ENCODE results near the gene NTRK2.

Gene NTRK2

DNA sequence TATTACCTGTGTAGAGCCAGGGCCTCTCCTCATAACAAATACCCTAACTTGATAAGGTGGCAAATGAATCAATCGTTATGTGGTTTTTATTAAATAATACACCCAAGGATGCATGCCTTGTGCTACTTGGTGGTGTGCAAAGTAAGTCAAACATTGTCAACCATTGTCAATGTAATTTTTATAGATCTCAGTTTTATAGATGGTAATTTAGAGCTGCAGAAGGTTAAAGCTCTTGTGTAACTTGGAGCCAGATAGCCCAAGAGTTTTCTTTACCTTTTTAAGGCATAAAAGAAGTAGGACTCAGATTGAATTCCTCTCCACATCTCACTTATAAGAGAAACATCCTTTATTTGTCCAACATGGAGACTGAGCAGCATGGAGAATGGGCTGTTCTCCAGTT, 304.7 kb downstream of the NTRK2 start:
- Histone ChIP-seq H3K79me2 (ENCODE audit: insufficient read depth, low read length) (no peaks in the 10 kb centered on the region), H3K4me3 (ENCODE audit: low read depth, low read length, poor library complexity, severe bottlenecking) (no peak overlapping the region), H3K4me1 (ENCODE audit: insufficient read depth, low read length, severe bottlenecking) (no peaks in the 10 kb centered on the region), H3F3A (ENCODE audit: insufficient read depth, low read length) (no peaks in the 10 kb centered on the region), H3K27me3 (ENCODE audit: insufficient read depth, low read length) (no peaks in the 10 kb centered on the region), H3K9me2 (ENCODE audit: low read depth, low read length) (no peaks in the 10 kb centered on the region), H3K27ac (ENCODE audit: low read depth, low read length, poor library complexity, severe bottlenecking) (no peak overlapping the region), H4K20me1 (ENCODE audit: insufficient read depth, low read length) (no peaks in the 10 kb centered on the region), H3K36me3 (ENCODE audit: insufficient read depth, low read length) (no peaks in the 10 kb centered on the region), H3K9ac (ENCODE audit: low read length) (no peak overlapping the region), H3K9me3 (ENCODE audit: low read length) (no peaks in the 10 kb centered on the region), H2AFZ (ENCODE audit: low read length) (no peak overlapping the region), H3K4me2 (ENCODE audit: low read length) (no peak overlapping the region)
- TF ChIP-seq EZH2 (IDR thresholded peaks at IDR 0.05; ENCODE audit: borderline replicate concordance, low read length), result no peak
- TF ChIP-seq, protein P1, sequence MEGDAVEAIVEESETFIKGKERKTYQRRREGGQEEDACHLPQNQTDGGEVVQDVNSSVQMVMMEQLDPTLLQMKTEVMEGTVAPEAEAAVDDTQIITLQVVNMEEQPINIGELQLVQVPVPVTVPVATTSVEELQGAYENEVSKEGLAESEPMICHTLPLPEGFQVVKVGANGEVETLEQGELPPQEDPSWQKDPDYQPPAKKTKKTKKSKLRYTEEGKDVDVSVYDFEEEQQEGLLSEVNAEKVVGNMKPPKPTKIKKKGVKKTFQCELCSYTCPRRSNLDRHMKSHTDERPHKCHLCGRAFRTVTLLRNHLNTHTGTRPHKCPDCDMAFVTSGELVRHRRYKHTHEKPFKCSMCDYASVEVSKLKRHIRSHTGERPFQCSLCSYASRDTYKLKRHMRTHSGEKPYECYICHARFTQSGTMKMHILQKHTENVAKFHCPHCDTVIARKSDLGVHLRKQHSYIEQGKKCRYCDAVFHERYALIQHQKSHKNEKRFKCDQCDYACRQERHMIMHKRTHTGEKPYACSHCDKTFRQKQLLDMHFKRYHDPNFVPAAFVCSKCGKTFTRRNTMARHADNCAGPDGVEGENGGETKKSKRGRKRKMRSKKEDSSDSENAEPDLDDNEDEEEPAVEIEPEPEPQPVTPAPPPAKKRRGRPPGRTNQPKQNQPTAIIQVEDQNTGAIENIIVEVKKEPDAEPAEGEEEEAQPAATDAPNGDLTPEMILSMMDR (IDR thresholded peaks at IDR 0.05; ENCODE audit: low read length), result no peak

DNA sequence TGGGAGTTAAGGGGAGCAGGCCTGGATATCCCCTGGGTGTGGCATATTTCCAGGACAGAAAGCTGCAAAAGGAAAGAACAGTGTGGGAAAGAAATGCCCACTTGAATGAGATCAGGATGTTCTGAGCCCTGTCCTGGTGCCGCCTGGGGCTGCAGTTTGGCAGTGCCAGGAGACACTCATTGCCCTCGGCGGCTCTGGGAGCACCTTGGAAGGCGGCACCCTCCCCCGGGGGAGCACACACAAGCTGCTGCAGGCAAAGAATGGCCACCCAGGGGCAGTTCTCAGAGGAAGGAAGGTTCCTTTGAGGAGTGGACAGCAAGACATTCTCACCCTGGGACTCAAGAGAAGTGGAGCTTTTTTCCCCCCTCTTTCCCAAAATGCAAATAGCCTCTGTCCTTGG, 305.3 kb downstream of the NTRK2 start:
- H3K9me3 ChIP-seq (ENCODE audit: low read length), result no peaks in the 10 kb centered on the region
- H3K36me3 ChIP-seq (ENCODE audit: insufficient read depth, low read length), result no peaks in the 10 kb centered on the region
- no peaks in the 10 kb centered on the region for H3K4me1 ChIP-seq (ENCODE audit: insufficient read depth, low read length, severe bottlenecking)
- H3K9ac ChIP-seq (ENCODE audit: low read length), result no peak overlapping the region
- H3K27ac ChIP-seq (ENCODE audit: low read depth, low read length, poor library complexity, severe bottlenecking), result no peak overlapping the region
- no peaks in the 10 kb centered on the region for H3K27me3 ChIP-seq (ENCODE audit: insufficient read depth, low read length)
- H3K4me2 ChIP-seq (ENCODE audit: low read length), result no peak overlapping the region
- TF ChIP-seq, protein P1 (IDR thresholded peaks at IDR 0.05; ENCODE audit: low read length), result no peak
- TF ChIP-seq EZH2 (IDR thresholded peaks at IDR 0.05; ENCODE audit: borderline replicate concordance, low read length), result no peak
- H2AFZ ChIP-seq (ENCODE audit: low read length), result no peak overlapping the region
- no peaks in the 10 kb centered on the region for H3F3A ChIP-seq (ENCODE audit: insufficient read depth, low read length)
- no peaks in the 10 kb centered on the region for H3K79me2 ChIP-seq (ENCODE audit: insufficient read depth, low read length)
- no peaks in the 10 kb centered on the region for H3K9me2 ChIP-seq (ENCODE audit: low read depth, low read length)
- H4K20me1 ChIP-seq (ENCODE audit: insufficient read depth, low read length), result no peaks in the 10 kb centered on the region
- H3K4me3 ChIP-seq (ENCODE audit: low read depth, low read length, poor library complexity, severe bottlenecking), result no peak overlapping the region

DNA sequence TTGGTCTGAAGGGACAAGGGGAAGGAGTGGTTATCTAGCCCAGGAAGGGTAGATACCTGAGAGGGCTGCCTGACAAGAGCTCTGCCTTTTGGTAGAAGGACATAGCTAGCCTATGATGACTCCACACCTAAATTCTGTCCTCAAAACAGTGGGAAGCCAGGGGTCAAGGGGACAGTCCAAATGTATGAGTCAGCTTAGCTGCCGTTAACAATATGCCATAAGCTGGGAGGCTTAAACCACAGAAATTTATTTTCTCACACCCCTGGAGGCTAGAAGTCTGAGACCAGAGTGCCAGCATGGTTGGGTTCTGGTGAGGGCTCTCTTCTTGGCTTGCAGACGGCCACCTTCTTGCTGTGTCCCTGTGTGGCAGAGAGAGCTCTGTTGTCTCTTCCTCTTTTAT, 306.4 kb downstream of the NTRK2 start:
- Histone ChIP-seq H3K9me3 (ENCODE audit: low read length) (no peaks in the 10 kb centered on the region), H4K20me1 (ENCODE audit: insufficient read depth, low read length) (no peaks in the 10 kb centered on the region), H3K4me2 (ENCODE audit: low read length) (no peak overlapping the region), H3K79me2 (ENCODE audit: insufficient read depth, low read length) (no peaks in the 10 kb centered on the region), H3K9me2 (ENCODE audit: low read depth, low read length) (no peaks in the 10 kb centered on the region), H3K27ac (ENCODE audit: low read depth, low read length, poor library complexity, severe bottlenecking) (no peak overlapping the region), H3K9ac (ENCODE audit: low read length) (no peak overlapping the region), H3K4me3 (ENCODE audit: low read depth, low read length, poor library complexity, severe bottlenecking) (no peak overlapping the region), H3K36me3 (ENCODE audit: insufficient read depth, low read length) (no peaks in the 10 kb centered on the region), H3K27me3 (ENCODE audit: insufficient read depth, low read length) (no peaks in the 10 kb centered on the region), H2AFZ (ENCODE audit: low read length) (no peak overlapping the region), H3F3A (ENCODE audit: insufficient read depth, low read length) (no peaks in the 10 kb centered on the region), H3K4me1 (ENCODE audit: insufficient read depth, low read length, severe bottlenecking) (no peaks in the 10 kb centered on the region)
- TF ChIP-seq, protein P1 (IDR thresholded peaks at IDR 0.05; ENCODE audit: low read length), result no peak
